ENCODE measurements around the gene C5AR1. TPM values are rescaled to one million over a fixed set of nuclear protein-coding genes. Genes with fewer than 3 reads are reported as not detected.
"Not testable (repeated sequence)": the region's sequence is repeated elsewhere in the genome, so short reads cannot be mapped to it uniquely, and the experiment has no call there.

Gene C5AR1
- polyA plus RNA-seq, 3 donors, result 3.9 to 4.6 (median 4.0) TPM

- DNase-seq (ENCODE audit: low read depth in 3 of 3, low spot score in 2 of 3), result no peak
Measured at GRCh38 chr19:47283405-47284059, 26.1 kb upstream of the C5AR1 start.

GRCh38 chr19:47284324-47284899 lies 25.2 kb upstream of the C5AR1 start:
- DNase-seq (ENCODE audit: low read depth in 3 of 3, low spot score in 2 of 3), result no peak

- no peak for DNase-seq (ENCODE audit: low read depth in 3 of 3, low spot score in 2 of 3)
Measured at GRCh38 chr19:47296036-47296435, 13.6 kb upstream of the C5AR1 start.

- not testable (repeated sequence) for DNase-seq (ENCODE audit: low read depth in 3 of 3, low spot score in 2 of 3)
Measured at GRCh38 chr19:47300867-47301266, 8.8 kb upstream of the C5AR1 start.

GRCh38 chr19:47302249-47302648 lies 7.4 kb upstream of the C5AR1 start:
- no peak for DNase-seq (ENCODE audit: low read depth in 3 of 3, low spot score in 2 of 3)

- DNase-seq (ENCODE audit: low read depth in 3 of 3, low spot score in 2 of 3), result no peak
Measured at GRCh38 chr19:47303966-47304365, 5.7 kb upstream of the C5AR1 start.

- DNase-seq (ENCODE audit: low read depth in 3 of 3, low spot score in 2 of 3), result no peak
Measured at GRCh38 chr19:47305309-47305751, 4.3 kb upstream of the C5AR1 start.

GRCh38 chr19:47306303-47306702 lies 3.4 kb upstream of the C5AR1 start:
- DNase-seq (ENCODE audit: low read depth in 3 of 3, low spot score in 2 of 3), result no peak

GRCh38 chr19:47309038-47309437 lies 623 bp upstream of the C5AR1 start:
- no peak for DNase-seq (ENCODE audit: low read depth in 3 of 3, low spot score in 2 of 3)

- DNase-seq (ENCODE audit: low read depth in 3 of 3, low spot score in 2 of 3), result no peak
Measured at GRCh38 chr19:47310323-47310722, 662 bp downstream of the C5AR1 start.

- DNase-seq (ENCODE audit: low read depth in 3 of 3, low spot score in 2 of 3), result no peak
Measured at GRCh38 chr19:47310819-47311218, 1.2 kb downstream of the C5AR1 start.

GRCh38 chr19:47312366-47313006 lies 2.8 kb downstream of the C5AR1 start:
- DNase-seq (ENCODE audit: low read depth in 3 of 3, low spot score in 2 of 3), result no peak

GRCh38 chr19:47313754-47314295 lies 4.2 kb downstream of the C5AR1 start:
- no peak for DNase-seq (ENCODE audit: low read depth in 3 of 3, low spot score in 2 of 3)

GRCh38 chr19:47315125-47315821 lies 5.6 kb downstream of the C5AR1 start:
- DNase-seq (ENCODE audit: low read depth in 3 of 3, low spot score in 2 of 3), result no peak

GRCh38 chr19:47316513-47316912 lies 6.9 kb downstream of the C5AR1 start:
- no peak for DNase-seq (ENCODE audit: low read depth in 3 of 3, low spot score in 2 of 3)

GRCh38 chr19:47319923-47320871 lies 10.5 kb downstream of the C5AR1 start:
- no peak for DNase-seq (ENCODE audit: low read depth in 3 of 3, low spot score in 2 of 3)

- no peak for DNase-seq (ENCODE audit: low read depth in 3 of 3, low spot score in 2 of 3)
Measured at GRCh38 chr19:47321630-47322029, 12.0 kb downstream of the C5AR1 start.

GRCh38 chr19:47322058-47322457 lies 12.4 kb downstream of the C5AR1 start:
- no peak for DNase-seq (ENCODE audit: low read depth in 3 of 3, low spot score in 2 of 3)

GRCh38 chr19:47323409-47323808 lies 13.7 kb downstream of the C5AR1 start:
- DNase-seq (ENCODE audit: low read depth in 3 of 3, low spot score in 2 of 3), result no peak

GRCh38 chr19:47323872-47324271 lies 14.2 kb downstream of the C5AR1 start:
- DNase-seq (ENCODE audit: low read depth in 3 of 3, low spot score in 2 of 3), result no peak
